H1 (cell line): ENCODE data around the gene ADAMTS8. TPM values are rescaled to one million over a fixed set of nuclear protein-coding genes. Genes with fewer than 3 reads are reported as not detected.
A peak's percentile ranks its signal among the peaks of the same experiment; 100 is the strongest.

ENCODE experiments used
- CTCF ChIA-PET: fragments of 300-600 bp; sonication (Branson Sonifier 250); formaldehyde crosslinking; loops from one replicate; lab custom pipeline; 2021; ENCODE audit not compliant: partially characterized antibody; lab: Charles Lee
- POLR2A ChIA-PET: fragments of 300-600 bp; sonication (Branson Sonifier 250); formaldehyde crosslinking; loops from one replicate; lab custom pipeline; 2021; ENCODE audit warnings: inconsistent platforms; ENCODE audit not compliant: partially characterized antibody; lab: Charles Lee
- DNase-seq, 2 experiments: peaks; one replicate each; pipeline versions ENCODE4 v3.0.0 to v3.0.0-alpha.2; 2010 to 2022; ENCODE audit warnings: low spot score in 2 of 2, low read depth in 1 of 2, mixed read lengths in 1 of 2
- FAIRE-seq: peaks from 2 replicates; lab custom pipeline; 2011; peaks lifted over from hg19 to GRCh38; lab: Jason Lieb, UNC
- H2AFZ ChIP-seq: 2 replicates; pipeline ENCODE4 v1.8.1; 2012; ENCODE audit warnings: low read length, inconsistent platforms
- H2AK5ac ChIP-seq: 2 replicates; pipeline ENCODE4 v1.6.1; 2013; ENCODE audit warnings: low read depth, low read length
- H2BK120ac ChIP-seq: replicated peaks from 2 replicates; pipeline ENCODE3; 2013; ENCODE audit warnings: low read depth, low read length, inconsistent platforms
- H2BK12ac ChIP-seq: 2 replicates; pipeline ENCODE4 v1.6.1; 2013; ENCODE audit warnings: low read depth, low read length
- H2BK15ac ChIP-seq: 2 replicates; pipeline ENCODE4 v1.6.1; 2013; ENCODE audit warnings: low read length
- H2BK20ac ChIP-seq: 2 replicates; pipeline ENCODE4 v1.6.1; 2013; ENCODE audit warnings: low read length
- H2BK5ac ChIP-seq: 2 replicates; pipeline ENCODE4 v1.6.1; 2013; ENCODE audit warnings: low read depth, low read length
- H3K14ac ChIP-seq: 2 replicates; pipeline ENCODE4 v1.6.1; 2013; ENCODE audit warnings: inconsistent platforms; ENCODE audit not compliant: insufficient read length
- H3K18ac ChIP-seq: 2 replicates; pipeline ENCODE4 v1.6.1; 2013; ENCODE audit warnings: low read length; ENCODE audit errors: extremely low read depth
- H3K23ac ChIP-seq: 2 replicates; pipeline ENCODE4 v1.6.1; 2013; ENCODE audit warnings: inconsistent platforms; ENCODE audit not compliant: insufficient read length
- H3K23me2 ChIP-seq: 2 replicates; pipeline ENCODE4 v1.6.1; 2013; ENCODE audit warnings: low read depth, low read length
- H3K27ac ChIP-seq: 2 replicates; pipeline ENCODE4 v1.6.1; 2011; ENCODE audit warnings: low read depth, low read length, inconsistent platforms
- H3K27me3 ChIP-seq, 4 experiments: replicated peaks in 1 of 4; 1 replicate in 1 of 4; 2 replicates in 3 of 4; pipeline versions ENCODE4 v1.6.1 to v1.8.1; 2011 to 2013; ENCODE audit warnings: low read length in 3 of 4, mild to moderate bottlenecking in 3 of 4, inconsistent platforms in 2 of 4, mixed read lengths in 2 of 4, moderate library complexity in 1 of 4; ENCODE audit not compliant: control insufficient read depth in 3 of 4, insufficient read depth in 3 of 4; ENCODE audit errors: extremely low read depth in 1 of 4
- H3K36me3 ChIP-seq, 4 experiments: 2 replicates each; pipeline versions ENCODE4 v1.6.1 to v1.8.1; 2011 to 2013; ENCODE audit warnings: mild to moderate bottlenecking in 4 of 4, low read length in 3 of 4, moderate library complexity in 2 of 4, control low read depth in 1 of 4, inconsistent platforms in 1 of 4; ENCODE audit not compliant: insufficient read depth in 4 of 4, control insufficient read depth in 2 of 4
- H3K4ac ChIP-seq: replicated peaks from 2 replicates; pipeline ENCODE3; 2013; ENCODE audit warnings: low read length, low read depth, mixed read lengths, inconsistent platforms; ENCODE audit not compliant: insufficient read length
- H3K4me1 ChIP-seq, 4 experiments: replicated peaks in 1 of 4; 1 replicate in 1 of 4; 2 replicates in 3 of 4; pipeline versions ENCODE4 v1.6.1 to v1.8.1; 2011 to 2013; ENCODE audit warnings: low read length in 3 of 4, inconsistent platforms in 2 of 4, mixed read lengths in 1 of 4; ENCODE audit not compliant: insufficient read depth in 4 of 4, control insufficient read depth in 3 of 4
- H3K4me2 ChIP-seq, 2 experiments: 2 replicates each; pipeline versions ENCODE4 v1.6.1 to v1.8.1; 2011 to 2013; ENCODE audit warnings: low read depth in 2 of 2, low read length in 2 of 2, control low read depth in 1 of 2, inconsistent platforms in 1 of 2, mild to moderate bottlenecking in 1 of 2; ENCODE audit not compliant: insufficient read depth in 1 of 2
- H3K4me3 ChIP-seq, 4 experiments: fragments of 200-600, 300-600 bp in 1 of 4; sonication (generic), shearing (Covaris generic), sonication (Bioruptor Twin) in 1 of 4; 2 replicates each; pipeline versions ENCODE4 v1.5.1 to v1.8.1; 2011 to 2016; ENCODE audit warnings: low read length in 4 of 4, low read depth in 3 of 4, control low read depth in 2 of 4, inconsistent platforms in 2 of 4, mild to moderate bottlenecking in 2 of 4, mixed read lengths in 1 of 4, moderate library complexity in 1 of 4; ENCODE audit not compliant: insufficient read depth in 2 of 4; ENCODE audit errors: extremely low read depth in 1 of 4
- H3K56ac ChIP-seq: replicated peaks from 2 replicates; pipeline ENCODE3; 2013; ENCODE audit warnings: low read depth, mild to moderate bottlenecking, mixed read lengths, low read length, inconsistent platforms; ENCODE audit not compliant: insufficient read length
- H3K79me1 ChIP-seq: 2 replicates; pipeline ENCODE4 v1.6.1; 2013; ENCODE audit warnings: low read depth, low read length, control low read depth
- H3K79me2 ChIP-seq, 2 experiments: 2 replicates each; pipeline versions ENCODE4 v1.6.1 to v1.8.1; 2012 to 2013; ENCODE audit warnings: low read length in 2 of 2, mild to moderate bottlenecking in 2 of 2, inconsistent platforms in 1 of 2; ENCODE audit not compliant: insufficient read depth in 2 of 2, control insufficient read depth in 1 of 2
- H3K9ac ChIP-seq, 4 experiments: replicated peaks in 1 of 4; 1 replicate in 1 of 4; 2 replicates in 3 of 4; pipeline versions ENCODE4 v1.6.1 to v1.8.1; 2011 to 2013; ENCODE audit warnings: low read depth in 3 of 4, low read length in 3 of 4, control low read depth in 2 of 4, mild to moderate bottlenecking in 2 of 4, moderate library complexity in 2 of 4, inconsistent platforms in 1 of 4; ENCODE audit errors: extremely low read depth in 1 of 4
- H3K9me3 ChIP-seq, 2 experiments: 2 replicates each; pipeline versions ENCODE4 v1.6.1 to v1.8.1; 2012 to 2013; ENCODE audit warnings: mild to moderate bottlenecking in 2 of 2, moderate library complexity in 2 of 2, control low read depth in 1 of 2, inconsistent platforms in 1 of 2, low read depth in 1 of 2, low read length in 1 of 2, mixed read lengths in 1 of 2; ENCODE audit not compliant: insufficient read depth in 2 of 2
- H4K20me1 ChIP-seq, 2 experiments: replicated peaks in 1 of 2; 2 replicates each; pipeline versions ENCODE3 to v1.8.1; 2011 to 2013; ENCODE audit warnings: inconsistent platforms in 2 of 2, low read length in 2 of 2, mild to moderate bottlenecking in 1 of 2; ENCODE audit not compliant: insufficient read depth in 2 of 2, control insufficient read depth in 1 of 2
- H4K5ac ChIP-seq: 2 replicates; pipeline ENCODE4 v1.6.1; 2013; ENCODE audit warnings: low read length, low read depth, mixed read lengths, inconsistent platforms; ENCODE audit not compliant: insufficient read length
- H4K8ac ChIP-seq: 2 replicates; pipeline ENCODE4 v1.8.0; 2013; ENCODE audit warnings: mild to moderate bottlenecking, moderate library complexity, low read length, inconsistent platforms; ENCODE audit not compliant: insufficient read depth; ENCODE audit errors: extremely low read depth
- H4K91ac ChIP-seq: replicated peaks from 2 replicates; pipeline ENCODE3; 2013; ENCODE audit warnings: low read length, mixed read lengths, inconsistent platforms; ENCODE audit not compliant: insufficient read length
- ASH2L ChIP-seq: fragments of 200-600, 300-600 bp; sonication (generic); IDR thresholded peaks from one replicate; pipeline ENCODE4 v1.7.1; 2017; ENCODE audit warnings: low read length
- BACH1 ChIP-seq: IDR thresholded peaks from 2 replicates; pipeline ENCODE4 v1.6.1; 2012; ENCODE audit warnings: low read length, improper control_type of control experiment
- E2F6 ChIP-seq: IDR thresholded peaks from 2 replicates; pipeline ENCODE4 v1.6.1; 2012; ENCODE audit warnings: inconsistent platforms
- EZH2 ChIP-seq: fragments of 200-600 bp; sonication (generic); IDR thresholded peaks from 2 replicates; pipeline ENCODE4 v1.7.1; 2012; ENCODE audit warnings: low read depth, mild to moderate bottlenecking, moderate library complexity, low read length, inconsistent platforms; ENCODE audit not compliant: severe bottlenecking
- HDAC6 ChIP-seq: IDR thresholded peaks from one replicate; pipeline ENCODE4 v1.7.1; 2012; ENCODE audit warnings: low read depth, mild to moderate bottlenecking, inconsistent platforms, low read length, moderate library complexity
- JUN ChIP-seq: IDR thresholded peaks from 2 replicates; pipeline ENCODE4 v1.6.1; 2011; ENCODE audit warnings: low read depth, mild to moderate bottlenecking, improper control_type of control experiment, low read length
- KDM4A ChIP-seq: IDR thresholded peaks from one replicate; pipeline ENCODE4 v1.7.1; 2012; ENCODE audit warnings: low read depth, mild to moderate bottlenecking, moderate library complexity, low read length, inconsistent platforms; ENCODE audit not compliant: severe bottlenecking
- KDM5A ChIP-seq: fragments of 200-600 bp; IDR thresholded peaks from 2 replicates; pipeline ENCODE4 v1.7.1; 2012; ENCODE audit warnings: mild to moderate bottlenecking, low read length, inconsistent platforms, mixed read lengths
- NRF1 ChIP-seq: IDR thresholded peaks from 2 replicates; pipeline ENCODE4 v1.6.1; 2011; ENCODE audit warnings: mild to moderate bottlenecking, low read depth, low read length, improper control_type of control experiment
- PHF8 ChIP-seq: fragments of 200-600 bp; sonication (generic); conservative IDR thresholded peaks from 2 replicates; pipeline ENCODE4 v1.7.1; 2012; ENCODE audit warnings: low read depth, mild to moderate bottlenecking, inconsistent platforms, low read length, moderate library complexity
- SIN3A ChIP-seq, 2 experiments: IDR thresholded peaks in 1 of 2; conservative IDR thresholded peaks in 1 of 2; 2 replicates each; pipeline ENCODE4 v1.6.1; 2011 to 2012; ENCODE audit warnings: low read length in 2 of 2, improper control_type of control experiment in 1 of 2, low read depth in 1 of 2, mild to moderate bottlenecking in 1 of 2
- SP2 ChIP-seq: IDR thresholded peaks from 2 replicates; pipeline ENCODE4 v1.6.1; 2012; ENCODE audit warnings: mild to moderate bottlenecking, low read length, inconsistent platforms
- ZNF274 ChIP-seq: IDR thresholded peaks from 2 replicates; pipeline ENCODE4 v1.7.0; 2012; ENCODE audit warnings: low read length, borderline replicate concordance; ENCODE audit errors: extremely low read depth
- WGBS, 2 experiments: shearing (Covaris generic) in 1 of 2; methylation state at CpG; one replicate each; pipeline versions ENCODE4 v1.1.6 to v1.1.7; 2013 to 2015; ENCODE audit warnings: low lambda C conversion rate in 2 of 2, mixed read lengths in 2 of 2, inconsistent platforms in 1 of 2, low coverage in 1 of 2, missing lambda C conversion rate in 1 of 2; ENCODE audit not compliant: insufficient replicate concordance in 2 of 2, insufficient coverage in 1 of 2, insufficient read length in 1 of 2; ENCODE audit errors: extremely low coverage in 1 of 2, missing lambda C conversion rate in 1 of 2; 5-methylcytosine and 5-hydroxymethylcytosine counted together
- polyA plus RNA-seq, 7 experiments: library from polyadenylated mRNA; depleted of rRNA in 3 of 7; stranded (reverse) in 5 of 7; unstranded in 2 of 7; fragments of >200 nt in 5 of 7; fragments of 200-250 nt in 2 of 7; gene quantifications; 1 replicate in 5 of 7; 2 replicates in 1 of 7; 4 replicates in 1 of 7; pipeline versions ENCODE4 v1.2.1 to v1.2.3, GENCODE V29; 2011 to 2013; ENCODE audit warnings: missing spikeins in 2 of 7, mixed read lengths in 2 of 7
- total RNA-seq: library from RNA; stranded (reverse); fragmentation: NEBNext Ultra II Directional; extraction: Animal tissue kit (Norgen Biotek cat#: 25700); gene quantifications from 2 replicates; pipeline ENCODE4 v1.2.1, GENCODE V29; 2021

ADAMTS8 gene
- total and polyA plus RNA-seq, 2 of the 8 experiments (the other 6 are each of a cell fraction or from before 2014, with no cell fraction given) = 9.3 to 16.6 TPM

GRCh38 chr11:130397780-130398179 is 30.6 kb downstream of the ADAMTS8 start:
- Histone ChIP-seq H2BK12ac (peak overlapping the region; percentile 93), H3K23ac (no peak overlapping the region), H3K18ac (no peak overlapping the region), H3K9me3 (no peaks in the 10 kb centered on the region), H2BK15ac (peak overlapping the region; percentile 89; the same call in 1 of the 2 replicates), H3K23me2 (no peaks in the 10 kb centered on the region), H4K5ac (no peak overlapping the region), H3K27me3 (no peaks in the 10 kb centered on the region; a peak in 2 of 7 replicates), H3K4me1 (peaks cover 0 to 5% (median under 1%) of the 10 kb centered on the region in 4 experiments; a peak in 3 of 7 replicates), H3K56ac (no peak overlapping the region), H4K8ac (no peak overlapping the region), H3K9ac (no peak overlapping the region), H3K4me3 (no peak overlapping the region), H3K4ac (no peak overlapping the region), H3K4me2 (no peak overlapping the region), H3K14ac (no peak overlapping the region), H2BK20ac (peak overlapping the region; percentile 80), H3K27ac (no peak overlapping the region), H2BK120ac (no peak overlapping the region), H3K79me2 (no peaks in the 10 kb centered on the region), H2BK5ac (peak overlapping the region; percentile 35; the same call in 1 of the 2 replicates), H4K20me1 (no peaks in the 10 kb centered on the region), H3K79me1 (no peaks in the 10 kb centered on the region), H2AFZ (no peak overlapping the region), H4K91ac (peak overlapping the region; percentile 12), H2AK5ac (peak overlapping the region; percentile 26; the same call in 1 of the 2 replicates), H3K36me3 (no peaks in the 10 kb centered on the region)
- CTCF ChIA-PET = interaction anchor here (0.9 to 1.2 kb wide), 2 partner anchors 37 to 199 kb away, joined by 3 read pairs; no protein-coding TSS in a partner anchor
- no peak for FAIRE-seq
- POLR2A ChIA-PET = interaction anchor here (0.6 kb wide), 1 partner anchor 178 kb away, joined by 3 read pairs; no protein-coding TSS in a partner anchor
- WGBS, 2 experiments = 85% methylated on average over 5 of the region's 5 CpGs; no CpG with 5 or more reads in 1 of the 2 experiments
- DNase-seq = no peak
- TF ChIP-seq EZH2 (no peak), PHF8 (no peak), SP2 (no peak), ASH2L (no peak), KDM5A (no peak), SIN3A (conservative IDR thresholded peaks at IDR 0.05 in 1 of 2, IDR thresholded peaks at IDR 0.05 in 1 of 2; ENCODE audit: low read depth in 1 of 2, low read length in 2 of 2) (no peak), NRF1 (no peak), ZNF274 (no peak), KDM4A (no peak), E2F6 (no peak), JUN (no peak), HDAC6 (no peak), BACH1 (no peak)
